Activated CD4-positive, alpha-beta memory T cell treated with anti-CD3 and anti-CD28 coated beads for 36 hours (primary cell): ENCODE data around the gene TBX6. TPM values are rescaled to one million over a fixed set of nuclear protein-coding genes. Genes with fewer than 3 reads are reported as not detected.

Source experiments
- CTCF ChIA-PET: fragments of 350-600 bp; sonication (Branson Sonifier 250); formaldehyde crosslinking; loops from one replicate; lab custom pipeline; 2021; ENCODE audit warnings: antibody characterized with exemption, inconsistent platforms; lab: Charles Lee
- POLR2A ChIA-PET: fragments of 350-600 bp; sonication (Branson Sonifier 250); formaldehyde crosslinking; loops from one replicate; lab custom pipeline; 2021; ENCODE audit warnings: antibody characterized with exemption; lab: Charles Lee
- DNase-seq: peaks from one replicate; pipeline ENCODE4 v3.0.0-alpha.2; 2020
- H3K27ac Mint-ChIP-seq: one replicate; pipeline ENCODE4 v1.8.0; 2021; ENCODE audit warnings: mixed read lengths
- H3K27me3 Mint-ChIP-seq: one replicate; pipeline ENCODE4 v1.8.0; 2021; ENCODE audit warnings: mixed read lengths
- H3K36me3 Mint-ChIP-seq: one replicate; pipeline ENCODE4 v1.8.0; 2021; ENCODE audit warnings: mixed read lengths
- H3K4me1 Mint-ChIP-seq: one replicate; pipeline ENCODE4 v1.8.0; 2021; ENCODE audit warnings: low read depth, mixed read lengths
- H3K4me3 Mint-ChIP-seq: one replicate; pipeline ENCODE4 v1.8.0; 2021; ENCODE audit warnings: mild to moderate bottlenecking, mixed read lengths
- H3K9me3 Mint-ChIP-seq: one replicate; pipeline ENCODE4 v1.8.0; 2021; ENCODE audit warnings: mixed read lengths
- intact Hi-C: fragments of 100-400 bp; cut with micrococcal nuclease; formaldehyde crosslinking; loops from one replicate; pipeline ENCODE4 v1.15.1; 2023
- total RNA-seq, 2 experiments: library from RNA; stranded (reverse); gene quantifications; one replicate each; pipeline ENCODE4 v1.2.3, GENCODE V29; 2021

TBX6 gene
- total RNA-seq, 2 experiments from 2014 or later = 2.3 to 2.9 TPM

- Mint-ChIP-seq H3K9me3 (no peaks in the 10 kb centered on the region), H3K4me1 (peaks cover 16% of the 10 kb centered on the region), H3K27me3 (no peaks in the 10 kb centered on the region), H3K27ac (no peak within 1 kb of the TSS), H3K36me3 (peaks cover 5% of the 10 kb centered on the region), H3K4me3 (no peak within 1 kb of the TSS)
- CTCF ChIA-PET = interaction anchor here (0.7 to 4.1 kb wide), 15 partner anchors 10 to 317 kb away, joined by 3 to 23 read pairs (median 5); partner anchors contain the start of genes CORO1A, DCTPP1, MAPK3 and TBX6
- POLR2A ChIA-PET = interaction anchor here (1.0 to 2.4 kb wide), 5 partner anchors 17 to 71 kb away, joined by 3 to 9 read pairs (median 4); partner anchors contain the start of genes CORO1A and YPEL3
- intact Hi-C loops = no loop called here
- DNase-seq = no peak
These were observed 21.4 kb upstream of the TBX6 start, which contains the start of gene GDPD3 for GRCh38 chr16:30113031-30113710. TSS of gene GDPD3 (minus strand) at chr16:30113537. CDS start at chr16:30113478, 59 bp downstream.

GRCh38 chr16:30112197-30113030 lies 20.7 kb upstream of the TBX6 start:
- Mint-ChIP-seq H3K27me3 (no peaks in the 10 kb centered on the region), H3K9me3 (no peaks in the 10 kb centered on the region), H3K4me1 (peaks cover 16% of the 10 kb centered on the region), H3K36me3 (peaks cover 4% of the 10 kb centered on the region), H3K27ac (no peak overlapping the region), H3K4me3 (no peak overlapping the region)
- DNase-seq = peak; percentile 79
- ChIA-PET CTCF (interaction anchor here (0.7 to 4.1 kb wide), 21 partner anchors 10 to 364 kb away, joined by 3 to 23 read pairs (median 4); partner anchors contain the start of genes CORO1A, DCTPP1, MAPK3 and TBX6), POLR2A (interaction anchor here (1.0 to 1.8 kb wide), 4 partner anchors 16 to 71 kb away, joined by 3 to 6 read pairs (median 4); partner anchors contain the start of genes CORO1A and YPEL3)
- intact Hi-C loops = no loop called here

- DNase-seq = no peak
- Mint-ChIP-seq H3K36me3 (peaks cover 6% of the 10 kb centered on the region), H3K27me3 (no peaks in the 10 kb centered on the region), H3K4me1 (peaks cover 16% of the 10 kb centered on the region), H3K4me3 (no peak overlapping the region), H3K27ac (no peak overlapping the region), H3K9me3 (no peaks in the 10 kb centered on the region)
- POLR2A ChIA-PET = no interaction called here
- CTCF ChIA-PET = interaction anchor here (2.1 to 4.1 kb wide), 2 partner anchors 18 to 299 kb away, joined by 7 to 23 read pairs; partner anchors contain the start of gene TBX6
- intact Hi-C loops = no loop called here
These were observed 18.9 kb upstream of the TBX6 start for GRCh38 chr16:30110661-30111060.

- no peak for DNase-seq
- peaks cover 9% of the 10 kb centered on the region for H3K36me3 Mint-ChIP-seq
- ChIA-PET CTCF (interaction anchor here (0.7 kb wide), 1 partner anchor 249 kb away, joined by 3 read pairs; no protein-coding TSS in a partner anchor), POLR2A (no interaction called here)
- H3K4me1 Mint-ChIP-seq = peaks cover 4% of the 10 kb centered on the region
- no peak overlapping the region for H3K4me3 Mint-ChIP-seq
- no peak overlapping the region for H3K27ac Mint-ChIP-seq
- intact Hi-C loops = no loop called here
- H3K9me3 Mint-ChIP-seq = no peaks in the 10 kb centered on the region
- no peaks in the 10 kb centered on the region for H3K27me3 Mint-ChIP-seq
These were observed 16.5 kb upstream of the TBX6 start for GRCh38 chr16:30108059-30108850.

- DNase-seq = no peak
- POLR2A ChIA-PET = no interaction called here
- no peak overlapping the region for H3K4me3 Mint-ChIP-seq
- CTCF ChIA-PET = interaction anchor here (1.2 to 2.8 kb wide), 2 partner anchors 11 to 12 kb away, joined by 4 to 19 read pairs; no protein-coding TSS in a partner anchor
- intact Hi-C loops = no loop called here
- peaks cover 7% of the 10 kb centered on the region for H3K36me3 Mint-ChIP-seq
- H3K4me1 Mint-ChIP-seq = no peaks in the 10 kb centered on the region
- no peaks in the 10 kb centered on the region for H3K9me3 Mint-ChIP-seq
- H3K27ac Mint-ChIP-seq = no peak overlapping the region
- no peaks in the 10 kb centered on the region for H3K27me3 Mint-ChIP-seq
These were observed 12.8 kb upstream of the TBX6 start for GRCh38 chr16:30104492-30104891.

- Mint-ChIP-seq H3K27ac (no peak overlapping the region), H3K9me3 (no peaks in the 10 kb centered on the region), H3K4me1 (no peaks in the 10 kb centered on the region), H3K27me3 (no peaks in the 10 kb centered on the region), H3K4me3 (no peak overlapping the region), H3K36me3 (peaks cover 7% of the 10 kb centered on the region)
- intact Hi-C loops = no loop called here
- CTCF ChIA-PET = interaction anchor here (1.2 to 2.8 kb wide), 3 partner anchors 8 to 11 kb away, joined by 4 to 19 read pairs (median 15); partner anchors contain the start of gene GDPD3
- no peak for DNase-seq
- POLR2A ChIA-PET = no interaction called here
These were observed 12.4 kb upstream of the TBX6 start for GRCh38 chr16:30104090-30104489.

GRCh38 chr16:30096862-30097563 lies 5.3 kb upstream of the TBX6 start:
- H3K4me1 Mint-ChIP-seq = peaks cover 34% of the 10 kb centered on the region
- peak overlapping the region; percentile 72 for H3K4me3 Mint-ChIP-seq
- H3K36me3 Mint-ChIP-seq = peaks cover 31% of the 10 kb centered on the region
- peaks cover 24% of the 10 kb centered on the region for H3K9me3 Mint-ChIP-seq
- ChIA-PET CTCF (no interaction called here), POLR2A (interaction anchor here (1.0 to 1.3 kb wide), 3 partner anchors 16 to 88 kb away, joined by 3 to 4 read pairs (median 4); partner anchors contain the start of genes CORO1A and GDPD3)
- no peaks in the 10 kb centered on the region for H3K27me3 Mint-ChIP-seq
- peak overlapping the region; percentile 85 for H3K27ac Mint-ChIP-seq
- no peak for DNase-seq
- intact Hi-C loops = loop anchor here (1.0 kb wide), 2 partner anchors 26 to 281 kb away; partner anchors contain the start of gene MAPK3

GRCh38 chr16:30096105-30096861 lies 4.6 kb upstream of the TBX6 start, which contains the start of gene YPEL3:
TSS of gene YPEL3 (minus strand) at chr16:30096213. CDS start at chr16:30095482, 731 bp downstream.
- Mint-ChIP-seq H3K4me3 (peak within 1 kb of the TSS; percentile 85), H3K9me3 (peaks cover 24% of the 10 kb centered on the region), H3K4me1 (peaks cover 36% of the 10 kb centered on the region), H3K27me3 (no peaks in the 10 kb centered on the region), H3K36me3 (peaks cover 31% of the 10 kb centered on the region), H3K27ac (peak within 1 kb of the TSS; percentile 88)
- CTCF ChIA-PET = no interaction called here
- intact Hi-C loops = loop anchor here (1.0 kb wide), 2 partner anchors 27 to 282 kb away; partner anchors contain the start of gene MAPK3
- POLR2A ChIA-PET = interaction anchor here (1.0 to 1.3 kb wide), 4 partner anchors 17 to 90 kb away, joined by 3 to 4 read pairs (median 4); partner anchors contain the start of genes CORO1A and GDPD3
- DNase-seq = peak; percentile 93

- H3K9me3 Mint-ChIP-seq = peaks cover 24% of the 10 kb centered on the region
- intact Hi-C loops = loop anchor here (1.0 kb wide), 2 partner anchors 28 to 283 kb away; partner anchors contain the start of gene MAPK3
- peak overlapping the region; percentile 85 for H3K4me3 Mint-ChIP-seq
- H3K27ac Mint-ChIP-seq = peak overlapping the region; percentile 88
- H3K36me3 Mint-ChIP-seq = peaks cover 31% of the 10 kb centered on the region
- POLR2A ChIA-PET = interaction anchor here (1.3 to 1.5 kb wide), 3 partner anchors 17 to 91 kb away, joined by 3 to 4 read pairs (median 4); partner anchors contain the start of gene GDPD3
- H3K4me1 Mint-ChIP-seq = peaks cover 37% of the 10 kb centered on the region
- DNase-seq = peak; percentile 31
- CTCF ChIA-PET = interaction anchor here (5.8 kb wide), 1 partner anchor 17 kb away, joined by 76 read pairs; the partner anchor contains the start of gene PPP4C
- H3K27me3 Mint-ChIP-seq = no peaks in the 10 kb centered on the region
These were observed 3.7 kb upstream of the TBX6 start for GRCh38 chr16:30095166-30096078.
